Activated naive CD8-positive, alpha-beta T cell treated with anti-CD3 and anti-CD28 coated beads, Interleukin-2, amount 10 ng/mL, durations not matched to agents 7 days and 5 days (primary cell): Measurements from ENCODE around the gene SAE1. TPM values are rescaled to one million over a fixed set of nuclear protein-coding genes. Genes with fewer than 3 reads are reported as not detected.
A peak's percentile ranks its signal among the peaks of the same experiment; 100 is the strongest.
"Not testable (repeated sequence)": the region's sequence is repeated elsewhere in the genome, so short reads cannot be mapped to it uniquely, and the experiment has no call there.

Experiments used
- ATAC-seq: fragments of 150-1000 bp; cut with Tn5 transposase; one replicate; pipeline ENCODE4 v1.10.0; 2021; ENCODE audit warnings: low read depth, moderate library complexity
- POLR2A ChIA-PET: fragments of 350-600 bp; sonication (Branson Sonifier 250); formaldehyde crosslinking; loops from one replicate; lab custom pipeline; 2021; ENCODE audit warnings: antibody characterized with exemption; lab: Charles Lee
- DNase-seq: peaks from one replicate; pipeline ENCODE4 v3.0.0; 2021
- H3K27ac Mint-ChIP-seq: one replicate; pipeline ENCODE4 v1.8.0; 2022; ENCODE audit warnings: mild to moderate bottlenecking, mixed read lengths
- H3K27me3 Mint-ChIP-seq: one replicate; pipeline ENCODE4 v1.8.0; 2022; ENCODE audit warnings: mild to moderate bottlenecking, moderate library complexity, mixed read lengths
- H3K36me3 Mint-ChIP-seq: one replicate; pipeline ENCODE4 v1.8.0; 2021; ENCODE audit warnings: mild to moderate bottlenecking, mixed read lengths
- H3K4me1 Mint-ChIP-seq: one replicate; pipeline ENCODE4 v1.8.0; 2021; ENCODE audit warnings: mixed read lengths
- H3K4me3 Mint-ChIP-seq: one replicate; pipeline ENCODE4 v1.8.0; 2022; ENCODE audit warnings: mild to moderate bottlenecking, moderate library complexity, mixed read lengths
- H3K9me3 Mint-ChIP-seq: one replicate; pipeline ENCODE4 v1.8.0; 2021; ENCODE audit warnings: mixed read lengths
- total RNA-seq, 2 experiments: library from RNA; stranded (reverse); gene quantifications; one replicate each; pipeline ENCODE4 v1.2.3, GENCODE V29; 2021

Gene SAE1
- total RNA-seq, 2 experiments from 2014 or later: 108 to 114 TPM

DNA sequence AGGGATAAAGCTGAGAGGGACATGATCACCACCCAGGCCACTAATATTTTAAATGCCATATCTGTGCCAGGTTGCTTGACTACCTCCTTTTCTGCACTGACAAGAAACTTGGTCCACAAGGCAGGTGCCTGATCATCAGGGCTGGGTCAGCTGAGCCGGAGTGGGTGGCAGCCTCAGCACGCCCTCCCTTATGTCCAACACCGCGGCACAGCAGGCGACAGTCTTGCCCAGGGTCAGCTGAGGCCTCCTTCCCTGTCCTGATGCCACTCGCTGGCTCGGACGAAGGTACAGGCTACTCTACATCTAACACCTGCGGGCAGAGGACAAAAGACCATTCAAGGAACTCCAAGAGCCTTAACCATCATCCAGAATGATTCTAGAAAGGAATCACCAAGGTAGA, 33.9 kb upstream of the SAE1 start:
- H3K4me3 Mint-ChIP-seq: no peak overlapping the region
- H3K9me3 Mint-ChIP-seq: no peaks in the 10 kb centered on the region
- POLR2A ChIA-PET: interaction anchor here (2.3 to 7.2 kb wide), 2 partner anchors 15 to 49 kb away, joined by 7 to 192 read pairs; partner anchors contain the start of genes TMEM160 and ZC3H4
- ATAC-seq (no peak), DNase-seq (no peak)
- peak overlapping the region; percentile 89 for H3K27ac Mint-ChIP-seq
- H3K27me3 Mint-ChIP-seq: no peaks in the 10 kb centered on the region
- H3K4me1 Mint-ChIP-seq: peaks cover 57% of the 10 kb centered on the region
- H3K36me3 Mint-ChIP-seq: peaks cover 32% of the 10 kb centered on the region

DNA sequence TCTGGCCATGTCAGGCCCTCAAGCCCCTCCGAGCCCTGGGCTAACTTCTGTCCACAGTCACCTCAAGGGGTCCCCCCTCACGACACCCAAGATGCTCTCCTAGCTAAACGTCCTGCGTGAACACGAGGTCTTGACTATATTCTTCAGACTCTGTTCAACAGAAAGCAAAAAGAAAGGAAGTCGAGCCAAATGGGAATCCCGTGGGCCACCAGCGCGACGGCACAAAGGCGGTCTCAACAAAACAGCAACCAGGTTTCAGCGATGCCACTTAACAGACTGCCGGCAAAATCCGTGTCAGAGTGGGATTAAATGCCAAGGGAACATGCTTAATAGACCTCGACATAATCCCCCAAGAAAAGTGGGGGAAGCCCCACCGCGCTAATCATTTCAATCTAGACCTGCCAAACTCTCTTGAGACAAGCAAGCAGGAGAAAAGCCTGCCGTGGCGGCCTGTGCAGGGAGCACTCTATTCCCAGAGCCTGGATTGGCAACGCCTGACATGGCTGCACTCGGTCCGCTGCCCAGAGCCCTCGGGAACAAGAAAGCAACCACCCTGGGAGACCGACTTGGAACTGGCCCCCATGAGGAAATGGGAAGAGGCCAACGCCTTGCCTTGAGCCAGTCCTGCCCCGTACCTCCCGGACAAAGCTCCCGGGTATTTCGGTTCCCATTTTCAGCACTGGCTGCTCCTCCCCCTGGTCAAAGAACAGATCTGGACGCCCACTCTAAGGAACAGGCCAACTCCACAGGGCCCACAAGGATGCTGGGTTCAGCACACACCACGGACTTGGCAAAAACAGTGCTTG, 33.0 kb upstream of the SAE1 start:
- Mint-ChIP-seq H3K27ac (peak overlapping the region; percentile 25), H3K9me3 (no peaks in the 10 kb centered on the region), H3K4me1 (peaks cover 58% of the 10 kb centered on the region), H3K27me3 (no peaks in the 10 kb centered on the region), H3K36me3 (peaks cover 24% of the 10 kb centered on the region), H3K4me3 (no peak overlapping the region)
- POLR2A ChIA-PET: interaction anchor here (1.1 to 7.2 kb wide), 4 partner anchors 9 to 15 kb away, joined by 3 to 192 read pairs (median 20); partner anchors contain the start of gene ZC3H4
- DNase-seq (no peak), ATAC-seq (no peak)

- POLR2A ChIA-PET: interaction anchor here (0.7 to 2.8 kb wide), 5 partner anchors 8 to 127 kb away, joined by 3 to 29 read pairs (median 4); partner anchors contain the start of gene ZC3H4
- Mint-ChIP-seq H3K4me1 (peaks cover 54% of the 10 kb centered on the region), H3K36me3 (peaks cover 22% of the 10 kb centered on the region)
These were observed 32.0 kb upstream of the SAE1 start for GRCh38 chr19:47098608-47099007.

GRCh38 chr19:47099576-47100050, 31.0 kb upstream of the SAE1 start:
- no peak overlapping the region for H3K27ac Mint-ChIP-seq
- no peak overlapping the region for H3K4me3 Mint-ChIP-seq
- ATAC-seq (no peak), DNase-seq (no peak)
- no peaks in the 10 kb centered on the region for H3K27me3 Mint-ChIP-seq
- H3K9me3 Mint-ChIP-seq: no peaks in the 10 kb centered on the region
- POLR2A ChIA-PET: interaction anchor here (0.7 to 2.8 kb wide), 6 partner anchors 8 to 48 kb away, joined by 3 to 29 read pairs (median 5); partner anchors contain the start of gene ZC3H4
- H3K36me3 Mint-ChIP-seq: peaks cover 18% of the 10 kb centered on the region
- H3K4me1 Mint-ChIP-seq: peaks cover 48% of the 10 kb centered on the region

More at GRCh38 chr19:47098608-47099007, 32.0 kb upstream of the SAE1 start:
- Mint-ChIP-seq H3K4me3 (no peak overlapping the region), H3K27ac (peak overlapping the region; percentile 48), H3K27me3 (no peaks in the 10 kb centered on the region), H3K9me3 (no peaks in the 10 kb centered on the region)
- no peak for ATAC-seq
- no peak for DNase-seq

GRCh38 chr19:47100290-47100689, 30.3 kb upstream of the SAE1 start:
- H3K27me3 Mint-ChIP-seq: no peaks in the 10 kb centered on the region
- DNase-seq: no peak
- H3K4me3 Mint-ChIP-seq: no peak overlapping the region
- peaks cover 20% of the 10 kb centered on the region for H3K36me3 Mint-ChIP-seq
- peak overlapping the region; percentile 79 for H3K27ac Mint-ChIP-seq
- POLR2A ChIA-PET: interaction anchor here (2.8 kb wide), 1 partner anchor 12 kb away, joined by 29 read pairs; the partner anchor contains the start of gene ZC3H4
- no peaks in the 10 kb centered on the region for H3K9me3 Mint-ChIP-seq
- H3K4me1 Mint-ChIP-seq: peaks cover 44% of the 10 kb centered on the region
- no peak for ATAC-seq

- POLR2A ChIA-PET: interaction anchor here (0.7 to 3.6 kb wide), 2 partner anchors 12 to 44 kb away, joined by 4 to 30 read pairs; partner anchors contain the start of gene ZC3H4
- not testable (repeated sequence) for ATAC-seq, DNase-seq, H3K27ac Mint-ChIP-seq, H3K9me3 Mint-ChIP-seq, H3K4me3 Mint-ChIP-seq, H3K27me3 Mint-ChIP-seq
- H3K36me3 Mint-ChIP-seq: peaks cover 27% of the 10 kb centered on the region
- peaks cover 43% of the 10 kb centered on the region for H3K4me1 Mint-ChIP-seq
These were observed 29.5 kb upstream of the SAE1 start for GRCh38 chr19:47101116-47101515.

- POLR2A ChIA-PET: interaction anchor here (3.6 kb wide), 1 partner anchor 11 kb away, joined by 30 read pairs; the partner anchor contains the start of gene ZC3H4
- Mint-ChIP-seq H3K27ac (no peak overlapping the region), H3K36me3 (peaks cover 20% of the 10 kb centered on the region)
These were observed 28.1 kb upstream of the SAE1 start for GRCh38 chr19:47102346-47103060.

GRCh38 chr19:47104680-47105079, 26.0 kb upstream of the SAE1 start:
- no peaks in the 10 kb centered on the region for H3K27me3 Mint-ChIP-seq
- no peak overlapping the region for H3K27ac Mint-ChIP-seq
- POLR2A ChIA-PET: interaction anchor here (0.8 to 3.6 kb wide), 2 partner anchors 8 to 29 kb away, joined by 3 to 30 read pairs; partner anchors contain the start of gene ZC3H4
- H3K36me3 Mint-ChIP-seq: peaks cover 26% of the 10 kb centered on the region
- H3K4me3 Mint-ChIP-seq: no peak overlapping the region
- no peaks in the 10 kb centered on the region for H3K9me3 Mint-ChIP-seq
- DNase-seq: no peak
- H3K4me1 Mint-ChIP-seq: peaks cover 54% of the 10 kb centered on the region
- no peak for ATAC-seq

More at GRCh38 chr19:47102346-47103060, 28.1 kb upstream of the SAE1 start:
- no peaks in the 10 kb centered on the region for H3K9me3 Mint-ChIP-seq
- peaks cover 43% of the 10 kb centered on the region for H3K4me1 Mint-ChIP-seq
- DNase-seq (no peak), ATAC-seq (no peak)
- H3K27me3 Mint-ChIP-seq: no peaks in the 10 kb centered on the region
- no peak overlapping the region for H3K4me3 Mint-ChIP-seq

DNA sequence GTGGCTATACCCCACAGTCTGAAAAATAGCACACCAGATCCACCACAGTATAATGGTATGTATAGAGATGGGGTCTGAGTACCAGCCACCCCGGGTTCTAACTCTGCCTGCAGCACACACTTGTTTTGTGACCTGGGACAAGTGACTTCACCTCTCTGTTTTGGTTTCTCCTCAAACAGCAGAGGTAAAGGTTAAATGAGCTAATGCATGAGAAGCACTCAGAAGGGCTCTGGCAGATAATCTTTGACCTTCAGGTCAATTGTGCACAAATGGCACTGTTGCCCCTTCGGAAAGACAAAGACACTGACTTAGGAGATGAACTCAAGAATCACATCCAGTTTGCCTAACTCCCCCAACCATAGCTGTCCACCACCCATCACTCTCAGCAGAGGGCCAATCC, 24.8 kb upstream of the SAE1 start:
- POLR2A ChIA-PET: interaction anchor here (0.5 to 2.2 kb wide), 3 partner anchors 11 to 1266 kb away, joined by 4 to 17 read pairs (median 5); no protein-coding TSS in a partner anchor
- Mint-ChIP-seq H3K4me3 (peak overlapping the region; percentile 1), H3K36me3 (peaks cover 33% of the 10 kb centered on the region)

DNA sequence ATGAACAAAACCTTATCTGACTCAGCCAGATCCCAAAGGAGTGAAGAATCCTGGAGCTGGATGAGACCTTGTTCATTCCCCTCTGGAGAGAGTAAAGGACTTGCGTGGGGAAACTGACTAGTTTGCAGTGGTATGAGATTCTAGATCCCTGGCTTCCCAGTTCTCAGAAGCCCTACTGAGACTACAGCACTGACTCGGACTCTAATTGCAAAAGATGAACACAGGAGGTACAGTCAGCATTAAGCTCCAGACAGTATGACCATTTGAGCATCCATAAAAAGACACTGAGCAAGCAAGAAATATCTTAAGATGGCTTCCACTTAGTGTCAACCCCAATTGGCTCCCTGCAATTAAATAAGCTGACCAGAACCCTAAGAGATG, 23.8 kb upstream of the SAE1 start:
- no peaks in the 10 kb centered on the region for H3K9me3 Mint-ChIP-seq
- no peaks in the 10 kb centered on the region for H3K27me3 Mint-ChIP-seq
- DNase-seq: no peak
- no peak for ATAC-seq
- peaks cover 53% of the 10 kb centered on the region for H3K4me1 Mint-ChIP-seq
- peak overlapping the region; percentile 97 for H3K4me3 Mint-ChIP-seq
- H3K36me3 Mint-ChIP-seq: peaks cover 38% of the 10 kb centered on the region
- H3K27ac Mint-ChIP-seq: peak overlapping the region; percentile 100
- POLR2A ChIA-PET: interaction anchor here (0.5 to 2.2 kb wide), 4 partner anchors 9 to 250 kb away, joined by 3 to 17 read pairs (median 4); no protein-coding TSS in a partner anchor

More for the DNA sequence above, 24.8 kb upstream of the SAE1 start:
- DNase-seq (no peak), ATAC-seq (no peak)
- H3K4me1 Mint-ChIP-seq: peaks cover 53% of the 10 kb centered on the region
- H3K9me3 Mint-ChIP-seq: no peaks in the 10 kb centered on the region
- peak overlapping the region; percentile 100 for H3K27ac Mint-ChIP-seq
- no peaks in the 10 kb centered on the region for H3K27me3 Mint-ChIP-seq

- Mint-ChIP-seq H3K4me3 (peak overlapping the region; percentile 97), H3K4me1 (peaks cover 49% of the 10 kb centered on the region), H3K9me3 (no peaks in the 10 kb centered on the region), H3K36me3 (peaks cover 38% of the 10 kb centered on the region), H3K27me3 (no peaks in the 10 kb centered on the region), H3K27ac (peak overlapping the region; percentile 100)
- POLR2A ChIA-PET: interaction anchor here (1.2 to 8.4 kb wide), 5 partner anchors 8 to 149 kb away, joined by 3 to 192 read pairs (median 4); partner anchors contain the start of gene CCDC9
- DNase-seq (no peak), ATAC-seq (peak; percentile 44)
These were observed 23.3 kb upstream of the SAE1 start for GRCh38 chr19:47107202-47107952.
